H9 (cell line): ENCODE measurements around the gene HOXA9. TPM values are rescaled to one million over a fixed set of nuclear protein-coding genes. Genes with fewer than 3 reads are reported as not detected.

Source experiments
- DNase-seq: peaks from one replicate; pipeline ENCODE4 v3.0.0-alpha.2; 2017
- H2AFZ ChIP-seq: one replicate; pipeline ENCODE4 v1.6.1; 2013; ENCODE audit warnings: mild to moderate bottlenecking, low read length, control low read depth, moderate library complexity
- H2AK5ac ChIP-seq: 2 replicates; pipeline ENCODE4 v1.6.1; 2013; ENCODE audit warnings: low read length, control low read depth, mixed read lengths; ENCODE audit not compliant: insufficient read length
- H2BK120ac ChIP-seq: one replicate; pipeline ENCODE4 v1.6.1; 2013; ENCODE audit warnings: low read depth, mild to moderate bottlenecking, low read length, control low read depth, inconsistent platforms; ENCODE audit not compliant: poor library complexity, severe bottlenecking
- H2BK12ac ChIP-seq: 2 replicates; pipeline ENCODE4 v1.6.1; 2013; ENCODE audit warnings: low read length, control low read depth, mixed read lengths, low read depth; ENCODE audit not compliant: insufficient read length
- H2BK15ac ChIP-seq: 2 replicates; pipeline ENCODE4 v1.6.1; 2013; ENCODE audit warnings: low read depth, low read length, control low read depth
- H2BK20ac ChIP-seq: one replicate; pipeline ENCODE4 v1.6.1; 2013; ENCODE audit warnings: low read depth, mild to moderate bottlenecking, low read length, control low read depth, inconsistent platforms; ENCODE audit not compliant: poor library complexity, severe bottlenecking
- H2BK5ac ChIP-seq: 2 replicates; pipeline ENCODE4 v1.6.1; 2013; ENCODE audit warnings: low read length, control low read depth, mixed read lengths; ENCODE audit not compliant: insufficient read length
- H3K14ac ChIP-seq: 2 replicates; pipeline ENCODE4 v1.6.1; 2013; ENCODE audit warnings: low read length, control low read depth; ENCODE audit not compliant: insufficient read depth
- H3K18ac ChIP-seq: 2 replicates; pipeline ENCODE4 v1.6.1; 2013; ENCODE audit warnings: low read depth, mild to moderate bottlenecking, mixed read lengths, low read length, control low read depth; ENCODE audit not compliant: insufficient read length
- H3K23ac ChIP-seq: 2 replicates; pipeline ENCODE4 v1.6.1; 2013; ENCODE audit warnings: low read length, control low read depth, mixed read lengths, low read depth; ENCODE audit not compliant: insufficient read length
- H3K23me2 ChIP-seq: 2 replicates; pipeline ENCODE4 v1.6.1; 2013; ENCODE audit warnings: low read depth, mild to moderate bottlenecking, mixed read lengths, low read length, control low read depth; ENCODE audit not compliant: insufficient read length, poor library complexity, severe bottlenecking
- H3K27ac ChIP-seq: 2 replicates; pipeline ENCODE4 v1.5.1; 2013; ENCODE audit warnings: low read length, control low read depth, mixed read lengths, low read depth; ENCODE audit not compliant: insufficient read length
- H3K27me3 ChIP-seq: 2 replicates; pipeline ENCODE4 v1.6.1; 2013; ENCODE audit warnings: low read length, control low read depth, inconsistent platforms; ENCODE audit not compliant: insufficient read depth
- H3K4ac ChIP-seq: 2 replicates; pipeline ENCODE4 v1.6.1; 2013; ENCODE audit warnings: low read depth, mild to moderate bottlenecking, control low read depth, inconsistent platforms, low read length, moderate library complexity
- H3K4me1 ChIP-seq: 2 replicates; pipeline ENCODE4 v1.6.1; 2013; ENCODE audit warnings: low read length, control low read depth, inconsistent platforms; ENCODE audit not compliant: insufficient read depth
- H3K4me2 ChIP-seq: 2 replicates; pipeline ENCODE4 v1.6.1; 2013; ENCODE audit warnings: low read length, control low read depth, mixed read lengths; ENCODE audit not compliant: insufficient read length, insufficient read depth
- H3K56ac ChIP-seq: 2 replicates; pipeline ENCODE4 v1.6.1; 2013; ENCODE audit warnings: low read depth, mild to moderate bottlenecking, mixed read lengths, low read length, control low read depth; ENCODE audit not compliant: insufficient read length
- H3K79me1 ChIP-seq: 2 replicates; pipeline ENCODE4 v1.6.1; 2013; ENCODE audit warnings: low read depth, mild to moderate bottlenecking, moderate library complexity, low read length, control low read depth, inconsistent platforms; ENCODE audit not compliant: insufficient read depth, poor library complexity, severe bottlenecking
- H3K79me2 ChIP-seq: 2 replicates; pipeline ENCODE4 v1.6.1; 2013; ENCODE audit warnings: low read length, control low read depth, inconsistent platforms; ENCODE audit not compliant: insufficient read depth
- H3K9ac ChIP-seq: 2 replicates; pipeline ENCODE4 v1.6.1; 2013; ENCODE audit warnings: low read length, control low read depth, mixed read lengths; ENCODE audit not compliant: insufficient read length; ENCODE audit errors: extremely low read depth
- H3K9me3 ChIP-seq: one replicate; pipeline ENCODE4 v1.6.1; 2013; ENCODE audit warnings: low read depth, low read length, inconsistent platforms; ENCODE audit not compliant: control insufficient read depth
- H3T11ph ChIP-seq: one replicate; pipeline ENCODE4 v1.6.1; 2013; ENCODE audit warnings: mild to moderate bottlenecking, low read length, control low read depth, inconsistent platforms
- H4K20me1 ChIP-seq: one replicate; pipeline ENCODE4 v1.6.1; 2013; ENCODE audit not compliant: control insufficient read depth, insufficient read length, insufficient read depth
- H4K5ac ChIP-seq: 2 replicates; pipeline ENCODE4 v1.6.1; 2013; ENCODE audit warnings: low read depth, mild to moderate bottlenecking, mixed read lengths, low read length, control low read depth; ENCODE audit not compliant: insufficient read length
- H4K8ac ChIP-seq: replicated peaks from 2 replicates; pipeline ENCODE4 v1.6.1; 2013; ENCODE audit warnings: low read length, control low read depth, mixed read lengths, low read depth; ENCODE audit not compliant: insufficient read length
- H4K91ac ChIP-seq: 2 replicates; pipeline ENCODE4 v1.6.1; 2013; ENCODE audit warnings: low read depth, mild to moderate bottlenecking, moderate library complexity, mixed read lengths, low read length, control low read depth; ENCODE audit not compliant: insufficient read length
- H3K27ac Mint-ChIP-seq, 3 experiments: 2 replicates in 2 of 3; 3 replicates in 1 of 3; pipeline ENCODE4 v1.8.0; 2020 to 2021; ENCODE audit warnings: mixed read lengths in 3 of 3, mild to moderate bottlenecking in 1 of 3, moderate library complexity in 1 of 3
- H3K27me3 Mint-ChIP-seq: 2 replicates; pipeline ENCODE4 v1.8.0; 2021; ENCODE audit warnings: low read depth, mild to moderate bottlenecking, moderate library complexity, mixed read lengths
- H3K36me3 Mint-ChIP-seq, 3 experiments: 2 replicates in 2 of 3; 3 replicates in 1 of 3; pipeline ENCODE4 v1.8.0; 2020 to 2021; ENCODE audit warnings: low read depth in 3 of 3, mixed read lengths in 3 of 3; ENCODE audit not compliant: insufficient read depth in 1 of 3
- H3K4me1 Mint-ChIP-seq, 2 experiments: 2 replicates each; pipeline ENCODE4 v1.8.0; 2020; ENCODE audit warnings: mixed read lengths in 2 of 2
- H3K4me3 Mint-ChIP-seq, 2 experiments: 2 replicates in 1 of 2; 3 replicates in 1 of 2; pipeline ENCODE4 v1.8.0; 2020 to 2021; ENCODE audit warnings: mild to moderate bottlenecking in 2 of 2, mixed read lengths in 2 of 2, moderate library complexity in 1 of 2
- H3K9me3 Mint-ChIP-seq, 2 experiments: 2 replicates in 1 of 2; 3 replicates in 1 of 2; pipeline ENCODE4 v1.8.0; 2020; ENCODE audit warnings: mild to moderate bottlenecking in 2 of 2, mixed read lengths in 2 of 2, moderate library complexity in 1 of 2
- WGBS: extraction: QIAGEN DNeasy Blood & Tissue Kit; methylation state at CpG from one replicate; pipeline ENCODE4 v1.1.7; 2013; ENCODE audit warnings: missing lambda C conversion rate, low lambda C conversion rate, mixed read lengths; ENCODE audit not compliant: insufficient read length; ENCODE audit errors: extremely low coverage; 5-methylcytosine and 5-hydroxymethylcytosine counted together
- total RNA-seq: library from RNA; stranded (reverse); gene quantifications from 2 replicates; pipeline ENCODE4 v1.2.1, GENCODE V29; 2021
- TF ChIP-seq, protein P1 (sequence below): fragments of 200-600 bp; sonication (generic); conservative IDR thresholded peaks from 3 replicates; pipeline ENCODE4 v1.8.0; 2021; ENCODE audit warnings: antibody characterized with exemption, mild to moderate bottlenecking

HOXA9 gene
- total RNA-seq, 1 experiment from 2014 or later = not detected

GRCh38 chr7:27150568-27151340 lies 14.6 kb downstream of the HOXA9 start:
- H3K18ac ChIP-seq = no peak overlapping the region
- H2BK15ac ChIP-seq = no peak overlapping the region
- H2BK5ac ChIP-seq = no peak overlapping the region
- TF ChIP-seq, protein P1, sequence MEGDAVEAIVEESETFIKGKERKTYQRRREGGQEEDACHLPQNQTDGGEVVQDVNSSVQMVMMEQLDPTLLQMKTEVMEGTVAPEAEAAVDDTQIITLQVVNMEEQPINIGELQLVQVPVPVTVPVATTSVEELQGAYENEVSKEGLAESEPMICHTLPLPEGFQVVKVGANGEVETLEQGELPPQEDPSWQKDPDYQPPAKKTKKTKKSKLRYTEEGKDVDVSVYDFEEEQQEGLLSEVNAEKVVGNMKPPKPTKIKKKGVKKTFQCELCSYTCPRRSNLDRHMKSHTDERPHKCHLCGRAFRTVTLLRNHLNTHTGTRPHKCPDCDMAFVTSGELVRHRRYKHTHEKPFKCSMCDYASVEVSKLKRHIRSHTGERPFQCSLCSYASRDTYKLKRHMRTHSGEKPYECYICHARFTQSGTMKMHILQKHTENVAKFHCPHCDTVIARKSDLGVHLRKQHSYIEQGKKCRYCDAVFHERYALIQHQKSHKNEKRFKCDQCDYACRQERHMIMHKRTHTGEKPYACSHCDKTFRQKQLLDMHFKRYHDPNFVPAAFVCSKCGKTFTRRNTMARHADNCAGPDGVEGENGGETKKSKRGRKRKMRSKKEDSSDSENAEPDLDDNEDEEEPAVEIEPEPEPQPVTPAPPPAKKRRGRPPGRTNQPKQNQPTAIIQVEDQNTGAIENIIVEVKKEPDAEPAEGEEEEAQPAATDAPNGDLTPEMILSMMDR = peak; percentile 86
- no peak overlapping the region for H3K27ac ChIP-seq
- H4K91ac ChIP-seq = no peak overlapping the region
- H3K79me2 ChIP-seq = no peaks in the 10 kb centered on the region
- H3K4me2 ChIP-seq = peak overlapping the region; percentile 4
- no peak overlapping the region for H3K56ac ChIP-seq
- H3K36me3 Mint-ChIP-seq = peaks cover 0 to 4% (median 0%) of the 10 kb centered on the region in 3 experiments; a peak in 3 of 7 replicates
- H3K9me3 ChIP-seq = no peaks in the 10 kb centered on the region
- no peak overlapping the region for H2BK12ac ChIP-seq
- no peak overlapping the region for H2BK20ac ChIP-seq
- H3T11ph ChIP-seq = no peak overlapping the region
- H4K5ac ChIP-seq = no peak overlapping the region
- no peaks in the 10 kb centered on the region for H3K4me1 ChIP-seq
- H3K27ac Mint-ChIP-seq = no peak overlapping the region
- H3K4me1 Mint-ChIP-seq = peaks cover 10 to 26% of the 10 kb centered on the region in 2 experiments
- H2AFZ ChIP-seq = no peak overlapping the region
- WGBS = no CpG with 5 or more reads among the region's 58 CpGs
- H3K27me3 ChIP-seq = peaks cover 97% of the 10 kb centered on the region
- DNase-seq = peak; percentile 82
- H3K79me1 ChIP-seq = no peaks in the 10 kb centered on the region
- H3K14ac ChIP-seq = no peak overlapping the region
- H2AK5ac ChIP-seq = no peak overlapping the region
- no peak overlapping the region for H4K8ac ChIP-seq
- peaks cover 100% of the 10 kb centered on the region for H3K27me3 Mint-ChIP-seq
- no peak overlapping the region for H3K9ac ChIP-seq
- peaks cover 24 to 27% of the 10 kb centered on the region in 2 experiments for H3K9me3 Mint-ChIP-seq
- H3K4ac ChIP-seq = no peak overlapping the region
- H3K4me3 Mint-ChIP-seq = peak overlapping the region; percentile 25 to 66; a peak in 4 of 5 replicates
- H2BK120ac ChIP-seq = no peak overlapping the region
- peaks cover 5% of the 10 kb centered on the region for H3K23me2 ChIP-seq
- H3K23ac ChIP-seq = no peak overlapping the region
- H4K20me1 ChIP-seq = no peaks in the 10 kb centered on the region
